ENCODE measurements around the gene MAP3K2.
"Not testable (repeated sequence)": the region's sequence is repeated elsewhere in the genome, so short reads cannot be mapped to it uniquely, and the experiment has no call there.

Gene MAP3K2

DNA sequence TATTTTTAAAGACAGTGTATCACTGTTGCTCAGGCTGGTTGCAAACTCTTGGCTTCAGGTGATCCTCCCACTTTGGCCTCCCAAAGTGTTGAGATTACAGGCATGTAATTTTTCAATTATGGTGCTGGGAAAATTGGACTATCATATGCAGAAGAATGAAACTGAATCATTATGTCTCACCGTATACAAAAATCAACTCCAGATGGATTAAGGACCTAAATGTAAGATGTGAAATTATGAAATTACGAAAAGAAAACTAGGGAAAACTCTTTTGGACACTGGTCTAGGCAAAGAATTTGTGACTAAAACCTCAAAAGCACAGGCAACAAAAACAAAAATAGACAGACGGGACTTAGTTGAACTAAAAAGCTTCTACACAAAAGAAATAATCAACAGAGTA is 31.2 kb downstream of the MAP3K2 start:
- Histone ChIP-seq H3K27ac (no peak overlapping the region), H3K9ac (no peak overlapping the region), H3K9me3 (ENCODE audit: control insufficient read depth, low read length) (no peaks in the 10 kb centered on the region), H3K27me3 (ENCODE audit: control insufficient read depth, insufficient read depth, low read length) (no peaks in the 10 kb centered on the region), H3K79me2 (peaks cover 30% of the 10 kb centered on the region), H3K4me2 (ENCODE audit: low read length) (no peak overlapping the region), H3K4me3 (ENCODE audit: low read depth, low read length) (no peak overlapping the region), H3K4me1 (peaks cover 6% of the 10 kb centered on the region), H2AFZ (no peak overlapping the region), H3K36me3 (ENCODE audit: control insufficient read depth, insufficient read depth, low read length) (no peaks in the 10 kb centered on the region)
- TF ChIP-seq, protein P1, sequence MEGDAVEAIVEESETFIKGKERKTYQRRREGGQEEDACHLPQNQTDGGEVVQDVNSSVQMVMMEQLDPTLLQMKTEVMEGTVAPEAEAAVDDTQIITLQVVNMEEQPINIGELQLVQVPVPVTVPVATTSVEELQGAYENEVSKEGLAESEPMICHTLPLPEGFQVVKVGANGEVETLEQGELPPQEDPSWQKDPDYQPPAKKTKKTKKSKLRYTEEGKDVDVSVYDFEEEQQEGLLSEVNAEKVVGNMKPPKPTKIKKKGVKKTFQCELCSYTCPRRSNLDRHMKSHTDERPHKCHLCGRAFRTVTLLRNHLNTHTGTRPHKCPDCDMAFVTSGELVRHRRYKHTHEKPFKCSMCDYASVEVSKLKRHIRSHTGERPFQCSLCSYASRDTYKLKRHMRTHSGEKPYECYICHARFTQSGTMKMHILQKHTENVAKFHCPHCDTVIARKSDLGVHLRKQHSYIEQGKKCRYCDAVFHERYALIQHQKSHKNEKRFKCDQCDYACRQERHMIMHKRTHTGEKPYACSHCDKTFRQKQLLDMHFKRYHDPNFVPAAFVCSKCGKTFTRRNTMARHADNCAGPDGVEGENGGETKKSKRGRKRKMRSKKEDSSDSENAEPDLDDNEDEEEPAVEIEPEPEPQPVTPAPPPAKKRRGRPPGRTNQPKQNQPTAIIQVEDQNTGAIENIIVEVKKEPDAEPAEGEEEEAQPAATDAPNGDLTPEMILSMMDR (IDR thresholded peaks at IDR 0.05): no peak

GRCh38 chr2:127355407-127356008 is 32.3 kb downstream of the MAP3K2 start:
- no peaks in the 10 kb centered on the region for H3K36me3 ChIP-seq (ENCODE audit: control insufficient read depth, insufficient read depth, low read length)

GRCh38 chr2:127353873-127354676 is 33.7 kb downstream of the MAP3K2 start:
- not testable (repeated sequence) for H3K27ac ChIP-seq; H3K27me3 ChIP-seq (ENCODE audit: control insufficient read depth, insufficient read depth, low read length); H2AFZ ChIP-seq; H3K36me3 ChIP-seq (ENCODE audit: control insufficient read depth, insufficient read depth, low read length); H3K4me2 ChIP-seq (ENCODE audit: low read length); H3K9me3 ChIP-seq (ENCODE audit: control insufficient read depth, low read length); H3K9ac ChIP-seq; H3K4me3 ChIP-seq (ENCODE audit: low read depth, low read length)
- Histone ChIP-seq H3K79me2 (peaks cover 29% of the 10 kb centered on the region), H3K4me1 (peaks cover 13% of the 10 kb centered on the region)

More at GRCh38 chr2:127355407-127356008, 32.3 kb downstream of the MAP3K2 start:
- Histone ChIP-seq H3K27ac (no peak overlapping the region), H2AFZ (no peak overlapping the region), H3K4me2 (ENCODE audit: low read length) (no peak overlapping the region), H3K27me3 (ENCODE audit: control insufficient read depth, insufficient read depth, low read length) (no peaks in the 10 kb centered on the region), H3K9me3 (ENCODE audit: control insufficient read depth, low read length) (no peaks in the 10 kb centered on the region), H3K9ac (no peak overlapping the region), H3K4me1 (peaks cover 13% of the 10 kb centered on the region), H3K79me2 (peaks cover 30% of the 10 kb centered on the region), H3K4me3 (ENCODE audit: low read depth, low read length) (no peak overlapping the region)
- TF ChIP-seq, protein P1 (IDR thresholded peaks at IDR 0.05): peak; percentile 69

DNA sequence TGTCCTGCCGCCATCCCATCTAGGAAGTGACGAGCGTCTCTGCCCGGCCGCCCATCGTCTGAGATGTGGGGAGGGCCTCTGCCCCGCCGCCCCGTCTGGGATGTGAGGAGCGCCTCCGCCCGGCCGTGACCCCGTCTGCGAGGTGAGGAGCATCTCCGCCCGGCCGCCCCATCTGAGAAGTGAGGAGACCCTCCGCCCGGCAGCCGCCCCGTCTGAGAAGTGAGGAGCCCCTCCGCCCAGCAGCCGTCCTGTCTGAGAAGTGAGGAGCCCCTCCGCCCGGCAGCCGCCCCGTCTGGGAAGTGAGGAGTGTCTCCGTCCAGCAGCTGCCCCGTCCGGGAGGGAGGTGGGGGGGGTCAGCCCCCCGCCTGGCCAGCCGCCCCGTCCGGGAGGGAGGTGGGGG is 34.6 kb downstream of the MAP3K2 start:
- not testable (repeated sequence) for H3K4me2 ChIP-seq (ENCODE audit: low read length); H2AFZ ChIP-seq; H3K9me3 ChIP-seq (ENCODE audit: control insufficient read depth, low read length); H3K27me3 ChIP-seq (ENCODE audit: control insufficient read depth, insufficient read depth, low read length); H3K27ac ChIP-seq; H3K36me3 ChIP-seq (ENCODE audit: control insufficient read depth, insufficient read depth, low read length); H3K4me3 ChIP-seq (ENCODE audit: low read depth, low read length); H3K9ac ChIP-seq
- peaks cover 26% of the 10 kb centered on the region for H3K79me2 ChIP-seq
- peaks cover 13% of the 10 kb centered on the region for H3K4me1 ChIP-seq

GRCh38 chr2:127351603-127352002 is 36.2 kb downstream of the MAP3K2 start:
- no peaks in the 10 kb centered on the region for H3K27me3 ChIP-seq (ENCODE audit: control insufficient read depth, insufficient read depth, low read length)
- H3K9ac ChIP-seq: no peak overlapping the region
- H3K36me3 ChIP-seq (ENCODE audit: control insufficient read depth, insufficient read depth, low read length): no peaks in the 10 kb centered on the region
- H3K4me3 ChIP-seq (ENCODE audit: low read depth, low read length): no peak overlapping the region
- TF ChIP-seq, protein P1 (IDR thresholded peaks at IDR 0.05): no peak
- H3K4me2 ChIP-seq (ENCODE audit: low read length): no peak overlapping the region
- H3K9me3 ChIP-seq (ENCODE audit: control insufficient read depth, low read length): no peaks in the 10 kb centered on the region
- no peak overlapping the region for H2AFZ ChIP-seq
- no peak overlapping the region for H3K27ac ChIP-seq
- H3K79me2 ChIP-seq: peaks cover 28% of the 10 kb centered on the region
- peaks cover 13% of the 10 kb centered on the region for H3K4me1 ChIP-seq

Data from parathyroid adenoma (tissue), 2 donors.